Omental fat pad (tissue), 4 donors: ENCODE measurements around the gene DLST. TPM values are rescaled to one million over a fixed set of nuclear protein-coding genes. Genes with fewer than 3 reads are reported as not detected.

ENCODE experiments used
- ATAC-seq: fragments of 150-250 bp; one replicate; pipeline ENCODE4 v1.9.1; 2016; ENCODE audit warnings: mild to moderate bottlenecking, moderate library complexity; ENCODE audit not compliant: low FRiP score
- DNase-seq: peaks from one replicate; pipeline ENCODE4 v3.0.0-alpha.2; 2019; ENCODE audit warnings: low spot score
- CTCF ChIP-seq, 3 donors: fragments of 450-650 bp; IDR thresholded peaks; one replicate each; pipeline ENCODE4 v1.5.1; 2016 to 2017; ENCODE audit warnings: antibody characterized with exemption in 3 of 3, mild to moderate bottlenecking in 3 of 3, moderate library complexity in 2 of 3
- total RNA-seq, 4 donors: library from RNA; depleted of rRNA; stranded (reverse); fragments of >200 nt; gene quantifications; one replicate each; pipeline ENCODE4 v1.1.0, GENCODE V29; 2016

Gene DLST
- total RNA-seq, 4 donors from 2014 or later, result 102 to 144 (median 114) TPM

GRCh38 chr14:74949191-74949601, 67.5 kb downstream of the DLST start:
- no peak for TF ChIP-seq CTCF (IDR thresholded peaks at IDR 0.05)
- ATAC-seq (no peak), DNase-seq (no peak)

- DNase-seq, result no peak
- no peak for ATAC-seq
- no peak for TF ChIP-seq CTCF (IDR thresholded peaks at IDR 0.05)
Measured at GRCh38 chr14:74949859-74950573, 68.3 kb downstream of the DLST start.

- DNase-seq (no peak), ATAC-seq (no peak)
- no peak for TF ChIP-seq CTCF (IDR thresholded peaks at IDR 0.05)
Measured at GRCh38 chr14:74950795-74951442, 69.2 kb downstream of the DLST start.

GRCh38 chr14:74951443-74952179, 69.9 kb downstream of the DLST start:
- ATAC-seq, result no peak
- DNase-seq, result no peak
- no peak for TF ChIP-seq CTCF (IDR thresholded peaks at IDR 0.05)

- DNase-seq (no peak), ATAC-seq (no peak)
- no peak for TF ChIP-seq CTCF (IDR thresholded peaks at IDR 0.05)
Measured at GRCh38 chr14:74952180-74952665, 70.5 kb downstream of the DLST start.

GRCh38 chr14:74952697-74953484, 71.2 kb downstream of the DLST start:
- DNase-seq, result no peak
- no peak for TF ChIP-seq CTCF (IDR thresholded peaks at IDR 0.05)
- no peak for ATAC-seq

Other genes starting within 250 kb of the DLST start
- gene AREL1, start 168.8 kb upstream of the DLST start, total RNA-seq, result 10 to 100 TPM; 18.4 to 33.5 (median 26.8) TPM
- 10 to 100 TPM; 21.7 to 34.2 (median 27.1) TPM for gene FCF1, start 168.8 kb upstream of the DLST start, total RNA-seq
- gene YLPM1, start 118.6 kb upstream of the DLST start, total RNA-seq, result 10 to 100 TPM; 28.9 to 73.1 (median 47.3) TPM
- gene PROX2, start 5.8 kb upstream of the DLST start, total RNA-seq, result not detected
- 1 to 10 TPM; 1.3 to 5.2 (median 1.5) TPM for gene RPS6KL1, start 41.3 kb downstream of the DLST start, total RNA-seq
- gene PGF, start 73.7 kb downstream of the DLST start, total RNA-seq, result 10 to 100 TPM in 1 of 4 donors, 1 to 10 TPM in 3; 3.2 to 28.4 (median 7.1) TPM
- 10 to 100 TPM; 23.6 to 42.0 (median 35.2) TPM for gene EIF2B2, start 121.0 kb downstream of the DLST start, total RNA-seq
- 10 to 100 TPM; 20.4 to 47.1 (median 24.4) TPM for gene MLH3, start 169.6 kb downstream of the DLST start, total RNA-seq
- 10 to 100 TPM; 10.7 to 17.0 (median 13.2) TPM for gene ACYP1, start 182.1 kb downstream of the DLST start, total RNA-seq
- gene ZC2HC1C, start 187.7 kb downstream of the DLST start, total RNA-seq, result 1 to 10 TPM in 3 of 4 donors, under 1 TPM in 1; 0.48 to 5.6 (median 1.5) TPM
- 10 to 100 TPM; 40.1 to 68.3 (median 54.8) TPM for gene NEK9, start 245.1 kb downstream of the DLST start, total RNA-seq